Ovary (tissue), 9 donors: ENCODE data around the gene NEDD4L. TPM values are rescaled to one million over a fixed set of nuclear protein-coding genes. Genes with fewer than 3 reads are reported as not detected.

Experiments
- DNase-seq, 5 donors: peaks; one replicate each; pipeline ENCODE4 v3.0.0-alpha.2; 2019 to 2020
- H3K27ac ChIP-seq, 2 donors: fragments of 200-600 bp; one replicate each; pipeline versions ENCODE4 v1.5.1 to v1.8.0; 2019 to 2022
- H3K27me3 ChIP-seq: fragments of 200-600 bp; one replicate; pipeline ENCODE4 v1.8.0; 2022
- H3K36me3 ChIP-seq: fragments of 200-600 bp; sonication (generic); one replicate; pipeline ENCODE4 v1.5.1; 2019
- H3K4me1 ChIP-seq: one replicate; pipeline ENCODE4 v1.8.1; 2013; ENCODE audit warnings: mild to moderate bottlenecking, moderate library complexity; ENCODE audit not compliant: insufficient read depth
- H3K4me3 ChIP-seq: fragments of 200-600 bp; sonication (generic); one replicate; pipeline ENCODE4 v1.5.1; 2017
- H3K9me3 ChIP-seq, 2 donors: fragments of 200-600 bp in 1 of 2; sonication (generic) in 1 of 2; one replicate each; pipeline versions ENCODE4 v1.5.1 to v1.8.1; 2013 to 2019; ENCODE audit warnings: mild to moderate bottlenecking in 1 of 2, moderate library complexity in 1 of 2
- CTCF ChIP-seq, 3 donors: fragments of 450-650 bp in 2 of 3; fragments of 200-600 bp in 1 of 3; IDR thresholded peaks; one replicate each; pipeline versions ENCODE4 v1.5.1 to v1.8.0; 2016 to 2022; ENCODE audit warnings: antibody characterized with exemption in 3 of 3, mild to moderate bottlenecking in 1 of 3
- EP300 ChIP-seq: sonication (generic); formaldehyde crosslinking; IDR thresholded peaks from one replicate; pipeline ENCODE4 v1.6.1; 2017; ENCODE audit warnings: antibody characterized with exemption
- POLR2A ChIP-seq: fragments of 450-650 bp; IDR thresholded peaks from one replicate; pipeline ENCODE4 v1.6.1; 2017; ENCODE audit warnings: antibody characterized with exemption, mild to moderate bottlenecking, moderate library complexity
- WGBS, 3 donors: extraction: QIAGEN DNeasy Blood & Tissue Kit in 1 of 3; methylation state at CpG; one replicate each; pipeline versions ENCODE4 v1.1.5 to v1.1.7; 2013 to 2017; 5-methylcytosine and 5-hydroxymethylcytosine counted together
- intact Hi-C, 4 donors: fragments of 100-400 bp; cut with DNase I; formaldehyde crosslinking; loops; one replicate each; pipeline versions ENCODE4 v1.11.0 to v1.15.1; 2022 to 2023
- polyA plus RNA-seq, 2 donors: library from polyadenylated mRNA; stranded (reverse); fragments of 200-250 nt in 1 of 2; fragments of 350-450 nt in 1 of 2; fragmentation: Illumina TruSeq in 1 of 2; extraction: RNeasy Lipid Tissue Mini Kit (QIAGEN cat#74804) in 1 of 2; gene quantifications; one replicate each; pipeline ENCODE4 v1.2.3, GENCODE V29; 2013 to 2014
- total RNA-seq, 7 donors: library from RNA; depleted of rRNA in 2 of 7; stranded (reverse); fragments of >200 nt in 2 of 7; fragmentation: NEBNext Ultra II Directional in 3 of 7; extraction: Animal tissue kit (Norgen Biotek cat#: 25700) in 3 of 7; gene quantifications; one replicate each; pipeline versions ENCODE4 v1.1.0 to v1.2.4, GENCODE V29; 2016 to 2023
- donor health status: DM: no; HTN: no; CAD: no; lungs with moderate emphysema.
- donor health status: DM: no; HTN: no; CAD: no.
- donor health status: Bipolar disorder and iron deficiency.
- donor health status: DM: yes; HTN: yes; CAD: no.
- donor health status: DM: no; HTN: no; CAD: no.
- donor health status: DM: yes; HTN: yes; CAD: no.

Gene NEDD4L
- total and polyA plus RNA-seq, 9 donors: 11.0 to 75.2 (median 18.2) TPM

DNA sequence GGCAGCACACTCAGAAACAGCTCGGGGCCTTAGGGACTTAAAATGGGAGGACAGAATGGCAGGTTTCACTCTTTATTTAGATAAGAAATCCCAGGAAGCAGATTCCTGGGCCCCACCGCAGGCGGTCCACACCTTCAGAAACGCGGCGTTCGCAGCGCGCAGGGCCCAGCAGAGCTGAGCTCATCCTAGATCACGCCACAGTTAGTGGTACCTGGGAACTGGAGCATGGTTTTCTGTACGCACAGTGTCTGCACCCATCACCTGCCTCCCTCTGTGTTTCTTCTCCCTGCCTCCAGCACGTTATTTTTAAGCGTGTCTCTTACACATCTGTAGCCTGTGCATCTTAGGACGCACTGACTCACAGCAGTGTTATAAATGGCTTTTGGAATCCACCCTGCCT, 342.8 kb downstream of the NEDD4L start:
- intact Hi-C loops: no loop called here
- H3K9me3 ChIP-seq: no peaks in the 10 kb centered on the region
- no peaks in the 10 kb centered on the region for H3K27me3 ChIP-seq
- H3K27ac ChIP-seq: no peak overlapping the region
- no peak overlapping the region for H3K4me3 ChIP-seq
- no peaks in the 10 kb centered on the region for H3K4me1 ChIP-seq
- 96 to 97% (median 96%) methylated on average over 14 of the region's 14 CpGs for WGBS, 3 donors
- no peak for DNase-seq
- TF ChIP-seq POLR2A (no peak), EP300 (no peak), CTCF (IDR thresholded peaks at IDR 0.05) (no peak)
- H3K36me3 ChIP-seq: no peaks in the 10 kb centered on the region

DNA sequence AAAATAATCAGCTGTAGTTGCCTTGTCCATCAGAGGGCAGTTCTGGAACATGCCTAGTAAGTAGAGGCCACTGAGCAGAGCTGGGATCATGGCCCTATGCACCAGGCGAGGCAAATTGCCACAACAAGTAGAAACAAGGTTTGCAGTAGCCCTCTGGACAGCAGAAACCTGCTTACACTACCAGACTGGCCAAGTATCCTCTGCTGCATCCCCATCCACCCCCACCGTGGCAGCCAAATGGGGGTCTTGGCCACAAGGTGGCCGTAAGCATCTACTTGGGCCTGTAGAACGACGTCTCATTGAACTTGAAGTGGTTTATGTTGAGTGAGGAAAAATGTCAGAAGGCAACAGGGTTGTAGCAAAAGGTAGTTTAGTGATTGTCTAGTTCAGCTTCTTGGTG, 343.7 kb downstream of the NEDD4L start:
- Histone ChIP-seq H3K9me3 (no peaks in the 10 kb centered on the region), H3K4me3 (no peak overlapping the region), H3K27ac (no peak overlapping the region), H3K4me1 (no peaks in the 10 kb centered on the region), H3K36me3 (no peaks in the 10 kb centered on the region), H3K27me3 (no peaks in the 10 kb centered on the region)
- intact Hi-C loops: no loop called here
- TF ChIP-seq POLR2A: no peak
- no peak for TF ChIP-seq CTCF (IDR thresholded peaks at IDR 0.05)
- no peak for TF ChIP-seq EP300
- no peak for DNase-seq
- 91 to 94% (median 94%) methylated on average over 5 of the region's 5 CpGs for WGBS, 3 donors

- no peaks in the 10 kb centered on the region for H3K9me3 ChIP-seq
- H3K4me3 ChIP-seq: no peak overlapping the region
- 95 to 96% (median 96%) methylated on average over 14 of the region's 14 CpGs for WGBS, 3 donors
- TF ChIP-seq EP300: no peak
- TF ChIP-seq POLR2A: no peak
- no peak for TF ChIP-seq CTCF (IDR thresholded peaks at IDR 0.05)
- H3K4me1 ChIP-seq: no peaks in the 10 kb centered on the region
- H3K36me3 ChIP-seq: no peaks in the 10 kb centered on the region
- no peaks in the 10 kb centered on the region for H3K27me3 ChIP-seq
- no peak for DNase-seq
- intact Hi-C loops: no loop called here
- H3K27ac ChIP-seq: no peak overlapping the region
These were observed 344.7 kb downstream of the NEDD4L start for GRCh38 chr18:58388736-58389135.

DNA sequence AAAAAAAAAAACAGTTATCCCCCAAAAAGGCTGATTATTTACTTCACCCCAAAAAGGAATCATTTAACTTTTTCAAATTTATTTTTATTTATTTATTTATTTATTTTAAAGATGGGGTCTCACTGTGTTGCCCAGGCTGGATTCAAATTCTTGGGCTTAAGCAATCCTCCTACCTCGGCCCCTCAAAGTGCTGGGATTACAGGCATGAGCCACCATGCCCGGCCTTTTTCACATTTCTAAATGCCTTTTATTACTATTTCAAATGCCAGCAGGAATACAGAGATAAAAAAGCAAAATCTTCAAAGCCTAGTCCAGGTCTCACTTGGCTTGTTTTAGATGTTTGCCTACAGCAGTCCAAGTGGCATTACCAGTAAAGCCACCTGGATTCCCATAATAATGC, 345.7 kb downstream of the NEDD4L start:
- TF ChIP-seq CTCF (IDR thresholded peaks at IDR 0.05) (no peak), EP300 (no peak), POLR2A (no peak)
- DNase-seq: no peak
- Histone ChIP-seq H3K36me3 (no peaks in the 10 kb centered on the region), H3K27ac (no peak overlapping the region), H3K4me1 (no peaks in the 10 kb centered on the region), H3K27me3 (no peaks in the 10 kb centered on the region), H3K4me3 (no peak overlapping the region), H3K9me3 (no peaks in the 10 kb centered on the region)
- intact Hi-C loops: no loop called here
- WGBS, 3 donors: 95 to 99% (median 95%) methylated on average over 2 of the region's 2 CpGs

DNA sequence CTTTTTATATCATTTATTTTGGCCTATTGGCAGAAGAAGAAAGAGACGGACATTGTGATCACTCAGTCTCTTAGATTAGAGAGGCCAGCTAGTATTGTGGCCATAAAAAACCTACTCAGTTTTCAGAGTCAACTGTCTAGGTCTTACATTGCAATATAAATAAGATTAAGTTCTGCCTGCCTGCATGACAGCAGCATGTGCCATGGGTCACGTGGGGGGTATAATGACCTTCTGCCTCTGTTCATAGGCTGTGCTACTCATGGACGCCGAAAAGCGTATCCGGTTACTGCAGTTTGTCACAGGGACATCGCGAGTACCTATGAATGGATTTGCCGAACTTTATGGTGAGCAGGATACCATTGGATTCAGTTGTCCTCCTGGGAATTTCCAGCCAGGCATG, 346.4 kb downstream of the NEDD4L start:
- H3K27ac ChIP-seq: no peak overlapping the region
- H3K4me1 ChIP-seq: no peaks in the 10 kb centered on the region
- intact Hi-C loops: no loop called here
- WGBS, 3 donors: 92 to 97% (median 96%) methylated on average over 9 of the region's 9 CpGs
- no peak for DNase-seq
- no peaks in the 10 kb centered on the region for H3K9me3 ChIP-seq
- no peak for TF ChIP-seq EP300
- no peak for TF ChIP-seq POLR2A
- no peak for TF ChIP-seq CTCF (IDR thresholded peaks at IDR 0.05)
- no peaks in the 10 kb centered on the region for H3K27me3 ChIP-seq
- no peak overlapping the region for H3K4me3 ChIP-seq
- no peaks in the 10 kb centered on the region for H3K36me3 ChIP-seq
